Suppressor macrophage treated with lipopolysaccharide for 4 hours (primary cell): ENCODE results near the gene SATB1.
A peak's percentile ranks its signal among the peaks of the same experiment; 100 is the strongest.
"Not testable (repeated sequence)": the region's sequence is repeated elsewhere in the genome, so short reads cannot be mapped to it uniquely, and the experiment has no call there.

Source experiments
- DNase-seq: peaks from one replicate; pipeline ENCODE4 v3.0.0-alpha.2; 2020

Gene SATB1

GRCh38 chr3:18349197-18349798 lies 75.8 kb downstream of the SATB1 start:
- no peak for DNase-seq

GRCh38 chr3:18346097-18346496 lies 79.0 kb downstream of the SATB1 start:
- no peak for DNase-seq

- DNase-seq, result no peak
Measured at GRCh38 chr3:18345015-18345367, 80.1 kb downstream of the SATB1 start.

DNA sequence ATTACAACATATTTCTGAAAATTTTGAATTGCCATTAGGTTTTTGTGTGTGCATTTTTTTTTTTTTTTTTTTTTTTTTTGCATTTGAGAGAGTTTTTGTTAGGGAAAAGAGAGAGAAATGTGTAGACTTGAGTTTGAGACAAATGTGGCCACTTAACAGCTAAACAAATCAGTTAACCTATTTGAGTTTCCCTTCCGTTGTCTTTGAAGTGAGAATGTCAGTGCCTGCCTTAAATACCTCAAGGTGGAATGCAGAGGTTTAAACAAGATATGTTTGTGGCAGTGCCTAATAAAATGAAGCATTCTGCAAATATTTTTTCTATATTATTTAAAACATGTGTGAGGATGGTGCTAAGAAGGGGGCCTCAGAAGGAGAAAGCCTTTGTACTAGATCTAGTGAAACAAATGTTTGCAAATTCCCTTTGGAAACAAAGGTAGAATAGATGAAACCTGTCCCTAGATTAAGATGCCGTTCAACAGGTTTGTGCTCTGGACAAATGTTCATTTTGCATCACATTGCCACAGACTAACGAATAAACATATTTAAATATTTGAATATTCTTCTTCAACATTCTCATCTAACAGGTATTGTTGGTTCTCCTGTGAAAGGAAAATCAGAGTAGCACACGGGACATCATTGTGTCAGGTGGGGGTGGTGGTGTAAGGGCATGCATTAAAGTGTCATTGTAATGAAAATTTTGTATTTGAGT lies 80.7 kb downstream of the SATB1 start:
- no peak for DNase-seq

DNA sequence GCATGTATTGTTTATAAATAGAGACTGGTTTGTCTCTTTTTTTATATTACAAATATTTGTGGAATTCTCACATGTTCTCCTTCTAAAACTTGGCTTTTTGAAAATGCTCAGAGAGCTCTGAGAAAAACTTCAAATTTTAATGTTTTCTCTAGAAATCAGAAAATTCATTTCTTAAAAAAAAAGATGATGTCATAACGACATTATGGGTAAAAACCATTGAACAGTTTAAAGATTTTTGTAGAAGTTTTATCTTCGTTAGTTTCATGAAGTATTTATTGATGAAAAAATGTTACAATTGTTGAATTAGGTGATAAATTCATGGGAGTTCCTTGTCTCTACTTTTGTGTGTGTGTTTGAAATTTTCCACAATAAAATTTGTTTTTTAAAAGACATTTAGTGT lies 81.3 kb downstream of the SATB1 start:
- no peak for DNase-seq

DNA sequence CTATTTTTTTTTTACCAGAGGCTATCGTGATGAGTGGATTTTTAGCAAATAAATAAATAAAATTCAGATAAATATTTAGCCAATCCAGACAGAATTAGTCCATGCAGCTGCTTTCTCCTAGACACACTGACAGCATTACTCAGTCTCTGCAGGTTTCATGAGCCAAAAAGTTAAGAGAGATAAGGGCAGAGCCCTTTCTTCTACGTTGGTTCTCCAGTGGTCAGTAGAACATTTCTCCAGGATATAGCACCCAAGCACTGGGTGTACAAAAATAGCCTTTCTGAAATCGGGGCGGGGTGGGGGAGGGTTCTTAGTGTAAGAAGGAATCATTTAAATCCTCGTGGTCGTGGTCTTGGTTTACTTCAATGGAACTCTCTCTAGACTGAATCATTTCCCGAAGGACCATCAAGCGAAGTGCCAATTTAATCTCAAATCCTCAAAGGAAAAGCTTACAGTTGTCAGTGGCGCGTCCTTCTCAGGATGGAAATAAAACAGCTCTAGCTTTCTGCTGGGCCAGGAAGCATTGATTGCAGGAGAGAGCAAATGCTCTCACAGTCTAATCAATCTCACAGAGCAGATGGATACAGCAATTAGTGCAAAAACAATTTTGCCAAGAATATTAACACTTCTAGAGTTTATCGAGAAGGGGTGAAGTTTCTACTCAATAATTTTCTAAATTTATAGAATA lies 86.2 kb downstream of the SATB1 start:
- DNase-seq, result no peak

DNA sequence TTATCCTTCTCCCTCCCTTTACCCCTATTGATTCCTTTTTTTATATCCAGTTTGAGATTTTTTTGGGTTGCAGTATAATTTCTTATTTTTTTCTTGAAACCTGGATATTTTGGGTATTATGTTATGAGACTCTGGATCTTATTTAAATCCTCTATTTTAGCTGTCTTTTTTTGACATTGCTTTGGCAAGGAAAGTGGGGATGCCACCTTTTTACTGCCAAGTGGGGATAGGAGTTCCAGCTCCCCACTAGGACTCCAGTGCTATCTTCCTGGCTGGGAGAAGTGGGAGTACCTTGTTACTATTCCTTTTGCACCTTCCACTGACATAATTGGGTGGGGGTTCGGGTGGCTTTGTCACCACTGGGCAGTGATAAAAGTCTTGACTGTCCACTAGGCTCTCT lies 87.9 kb downstream of the SATB1 start:
- no peak for DNase-seq

DNA sequence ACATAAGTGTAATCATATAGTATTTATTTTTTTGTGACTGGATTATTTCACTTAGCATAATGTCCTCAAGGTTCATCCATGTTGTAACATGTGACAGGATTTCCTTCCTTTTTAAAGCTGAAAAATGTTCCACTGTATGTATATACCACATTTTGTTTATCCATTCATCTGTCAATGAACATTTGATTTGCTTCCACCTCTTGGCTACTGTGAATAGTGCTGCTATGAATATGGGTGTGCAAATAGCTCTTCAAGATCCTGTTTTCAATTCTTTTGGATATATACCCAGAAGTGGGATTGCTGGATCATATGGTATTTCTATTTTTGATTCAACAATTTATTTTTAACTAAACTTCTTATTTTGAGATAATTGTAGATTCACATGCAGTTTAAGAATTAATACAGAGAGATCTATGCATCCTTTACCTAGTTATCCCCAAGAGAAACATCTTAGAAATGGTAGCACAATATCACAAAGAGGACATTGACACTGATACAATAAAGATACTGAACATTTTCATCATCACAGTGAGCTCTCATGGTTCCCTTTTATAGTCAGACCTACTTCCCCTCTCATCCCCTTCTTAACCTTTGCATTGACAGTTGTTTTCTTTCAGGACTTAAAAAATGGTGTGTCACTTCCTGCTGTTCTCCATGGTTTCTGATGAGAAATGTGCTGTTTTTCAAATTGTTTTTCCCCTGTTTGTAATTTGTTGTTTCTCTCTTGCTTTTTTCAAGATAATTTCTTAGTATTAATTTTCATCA lies 90.1 kb downstream of the SATB1 start:
- peak; percentile 57 for DNase-seq

- DNase-seq, result not testable (repeated sequence)
Measured at GRCh38 chr3:18330772-18331441, 94.2 kb downstream of the SATB1 start.

- peak; percentile 8 for DNase-seq
Measured at GRCh38 chr3:18308096-18308650, 117.0 kb downstream of the SATB1 start.

- DNase-seq, result no peak
Measured at GRCh38 chr3:18307529-18307928, 117.6 kb downstream of the SATB1 start.

GRCh38 chr3:18302517-18302916 lies 122.6 kb downstream of the SATB1 start:
- peak; percentile 76 for DNase-seq

DNA sequence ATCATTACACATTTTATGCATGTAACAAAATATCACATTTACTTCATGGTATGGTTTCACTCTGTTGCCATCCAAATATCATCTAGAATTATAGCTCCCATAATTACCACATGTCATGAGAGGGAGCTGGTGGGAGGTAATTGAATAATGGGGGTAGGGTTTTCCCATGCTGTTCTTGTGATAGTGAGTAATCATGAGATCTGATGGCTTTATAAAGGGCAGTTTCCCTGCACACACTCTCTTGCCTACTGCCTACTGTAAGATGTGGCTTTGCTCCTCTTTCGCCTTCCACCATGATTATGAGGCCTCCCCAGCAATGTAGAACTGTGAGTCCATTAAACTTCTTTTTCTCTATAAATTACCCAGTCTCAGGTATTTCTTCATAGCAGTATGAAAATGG lies 123.4 kb downstream of the SATB1 start:
- DNase-seq, result peak; percentile 56

DNA sequence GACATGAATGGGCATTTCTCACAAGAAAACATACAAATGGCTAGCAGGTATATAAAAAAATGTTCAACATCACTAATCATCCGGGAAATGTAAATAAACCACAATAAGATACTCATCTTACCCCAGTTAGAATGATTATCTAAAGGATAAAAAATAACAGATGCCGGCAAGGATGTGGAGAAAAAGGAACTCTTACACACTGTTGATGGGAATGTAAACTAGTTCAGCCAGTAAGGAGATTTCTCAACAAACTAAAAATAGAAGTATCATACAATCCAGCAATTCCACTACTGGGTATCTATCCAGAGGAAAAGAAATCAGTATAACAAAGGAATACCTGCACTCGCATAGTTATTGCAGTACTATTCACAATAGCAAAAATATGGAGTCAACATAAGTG lies 124.2 kb downstream of the SATB1 start:
- DNase-seq, result no peak

- DNase-seq, result no peak
Measured at GRCh38 chr3:18297126-18297525, 128.0 kb downstream of the SATB1 start.
